Mucosa of stomach (tissue), 1 donor: ENCODE data around the gene FRAS1.
"Not testable (repeated sequence)": the region's sequence is repeated elsewhere in the genome, so short reads cannot be mapped to it uniquely, and the experiment has no call there.

Experiments
- H3K27me3 ChIP-seq: one replicate; pipeline ENCODE4 v1.7.0; 2013; ENCODE audit warnings: mild to moderate bottlenecking, low read length; ENCODE audit not compliant: control insufficient read depth, insufficient read depth
- H3K36me3 ChIP-seq: one replicate; pipeline ENCODE4 v1.7.0; 2013; ENCODE audit warnings: low read length; ENCODE audit not compliant: control insufficient read depth, insufficient read depth
- H3K4me1 ChIP-seq: one replicate; pipeline ENCODE4 v1.7.0; 2013; ENCODE audit warnings: mild to moderate bottlenecking, low read length; ENCODE audit not compliant: control insufficient read depth, insufficient read depth
- H3K4me3 ChIP-seq: one replicate; pipeline ENCODE4 v1.7.0; 2013; ENCODE audit warnings: low read length
- H3K9ac ChIP-seq: one replicate; pipeline ENCODE4 v1.7.0; 2013; ENCODE audit warnings: mild to moderate bottlenecking, low read length, moderate library complexity
- H3K9me3 ChIP-seq: one replicate; pipeline ENCODE4 v1.7.0; 2013; ENCODE audit warnings: mild to moderate bottlenecking, low read length, moderate library complexity; ENCODE audit not compliant: control insufficient read depth
- donor health status: Pancreatic carcinoma.

The FRAS1 gene

GRCh38 chr4:78237360-78237759, 180.2 kb downstream of the FRAS1 start:
- Histone ChIP-seq H3K27me3 (no peaks in the 10 kb centered on the region), H3K4me3 (no peak overlapping the region), H3K4me1 (no peaks in the 10 kb centered on the region), H3K9ac (no peak overlapping the region), H3K36me3 (no peaks in the 10 kb centered on the region), H3K9me3 (no peaks in the 10 kb centered on the region)

GRCh38 chr4:78242071-78242470, 184.9 kb downstream of the FRAS1 start:
- no peaks in the 10 kb centered on the region for H3K9me3 ChIP-seq
- H3K9ac ChIP-seq, result no peak overlapping the region
- no peaks in the 10 kb centered on the region for H3K27me3 ChIP-seq
- H3K4me3 ChIP-seq, result no peak overlapping the region
- H3K4me1 ChIP-seq, result no peaks in the 10 kb centered on the region
- H3K36me3 ChIP-seq, result no peaks in the 10 kb centered on the region

- no peak overlapping the region for H3K9ac ChIP-seq
- H3K9me3 ChIP-seq, result no peaks in the 10 kb centered on the region
- H3K4me1 ChIP-seq, result no peaks in the 10 kb centered on the region
Measured at GRCh38 chr4:78244705-78245485, 187.8 kb downstream of the FRAS1 start.

GRCh38 chr4:78247536-78248285, 190.6 kb downstream of the FRAS1 start:
- H3K27me3 ChIP-seq, result no peaks in the 10 kb centered on the region
- H3K9me3 ChIP-seq, result peaks cover 4% of the 10 kb centered on the region
- no peak overlapping the region for H3K9ac ChIP-seq
- H3K4me1 ChIP-seq, result no peaks in the 10 kb centered on the region
- no peak overlapping the region for H3K4me3 ChIP-seq
- no peaks in the 10 kb centered on the region for H3K36me3 ChIP-seq

More at GRCh38 chr4:78244705-78245485, 187.8 kb downstream of the FRAS1 start:
- Histone ChIP-seq H3K4me3 (no peak overlapping the region), H3K27me3 (no peaks in the 10 kb centered on the region), H3K36me3 (no peaks in the 10 kb centered on the region)

GRCh38 chr4:78250500-78250899, 193.4 kb downstream of the FRAS1 start:
- Histone ChIP-seq H3K9me3 (peaks cover 4% of the 10 kb centered on the region), H3K27me3 (no peaks in the 10 kb centered on the region), H3K9ac (no peak overlapping the region), H3K36me3 (no peaks in the 10 kb centered on the region), H3K4me3 (no peak overlapping the region), H3K4me1 (no peaks in the 10 kb centered on the region)

GRCh38 chr4:78252773-78253172, 195.7 kb downstream of the FRAS1 start:
- not testable (repeated sequence) for H3K27me3 ChIP-seq, H3K4me1 ChIP-seq, H3K9me3 ChIP-seq, H3K4me3 ChIP-seq, H3K9ac ChIP-seq, H3K36me3 ChIP-seq

GRCh38 chr4:78254893-78255292, 197.8 kb downstream of the FRAS1 start:
- peaks cover 4% of the 10 kb centered on the region for H3K9me3 ChIP-seq
- no peak overlapping the region for H3K9ac ChIP-seq
- H3K4me1 ChIP-seq, result no peaks in the 10 kb centered on the region

GRCh38 chr4:78265006-78265405, 207.9 kb downstream of the FRAS1 start:
- no peaks in the 10 kb centered on the region for H3K4me1 ChIP-seq
- H3K36me3 ChIP-seq, result no peaks in the 10 kb centered on the region
- no peak overlapping the region for H3K9ac ChIP-seq

More at GRCh38 chr4:78254893-78255292, 197.8 kb downstream of the FRAS1 start:
- H3K36me3 ChIP-seq, result no peaks in the 10 kb centered on the region
- H3K4me3 ChIP-seq, result no peak overlapping the region
- H3K27me3 ChIP-seq, result no peaks in the 10 kb centered on the region

GRCh38 chr4:78267790-78268189, 210.7 kb downstream of the FRAS1 start:
- Histone ChIP-seq H3K4me3 (no peak overlapping the region), H3K4me1 (no peaks in the 10 kb centered on the region), H3K9me3 (no peaks in the 10 kb centered on the region), H3K9ac (no peak overlapping the region), H3K27me3 (no peaks in the 10 kb centered on the region), H3K36me3 (no peaks in the 10 kb centered on the region)

More at GRCh38 chr4:78265006-78265405, 207.9 kb downstream of the FRAS1 start:
- no peaks in the 10 kb centered on the region for H3K9me3 ChIP-seq
- no peak overlapping the region for H3K4me3 ChIP-seq
- no peaks in the 10 kb centered on the region for H3K27me3 ChIP-seq

- no peaks in the 10 kb centered on the region for H3K4me1 ChIP-seq
- no peaks in the 10 kb centered on the region for H3K36me3 ChIP-seq
- no peak overlapping the region for H3K4me3 ChIP-seq
- H3K9me3 ChIP-seq, result no peaks in the 10 kb centered on the region
- H3K9ac ChIP-seq, result no peak overlapping the region
- no peaks in the 10 kb centered on the region for H3K27me3 ChIP-seq
Measured at GRCh38 chr4:78268597-78268996, 211.5 kb downstream of the FRAS1 start.

- not testable (repeated sequence) for H3K27me3 ChIP-seq
Measured at GRCh38 chr4:78275450-78275849, 218.3 kb downstream of the FRAS1 start.

GRCh38 chr4:78286281-78286680, 229.2 kb downstream of the FRAS1 start:
- H3K27me3 ChIP-seq, result no peaks in the 10 kb centered on the region
- no peaks in the 10 kb centered on the region for H3K9me3 ChIP-seq
- no peaks in the 10 kb centered on the region for H3K4me1 ChIP-seq
- H3K9ac ChIP-seq, result no peak overlapping the region
- no peaks in the 10 kb centered on the region for H3K36me3 ChIP-seq
- H3K4me3 ChIP-seq, result no peak overlapping the region

More at GRCh38 chr4:78275450-78275849, 218.3 kb downstream of the FRAS1 start:
- not testable (repeated sequence) for H3K4me1 ChIP-seq, H3K36me3 ChIP-seq, H3K9ac ChIP-seq, H3K4me3 ChIP-seq, H3K9me3 ChIP-seq
